PC-9 (cell line): ENCODE measurements around the gene XCR1. TPM values are rescaled to one million over a fixed set of nuclear protein-coding genes. Genes with fewer than 3 reads are reported as not detected.

Experiments used
- BruUV-seq: library from RNA; stranded (reverse); fragments of 400-500 nt; replicated peaks from 2 replicates; lab custom pipeline; 2021; lab: Mats Ljungman, UMichigan
- CTCF ChIA-PET: fragments of 300-600 bp; sonication (Branson Sonifier 250); formaldehyde crosslinking; loops from one replicate; lab custom pipeline; 2022; ENCODE audit warnings: antibody characterized with exemption; lab: Charles Lee
- POLR2A ChIA-PET: fragments of 300-600 bp; sonication (Branson Sonifier 250); formaldehyde crosslinking; loops from one replicate; lab custom pipeline; 2022; ENCODE audit warnings: antibody characterized with exemption; ENCODE audit not compliant: unreplicated experiment; lab: Charles Lee
- DNase-seq, 2 experiments: peaks; one replicate each; pipeline versions ENCODE4 v3.0.0 to v3.0.0-alpha.2; 2015 to 2022; ENCODE audit warnings: mixed read lengths in 1 of 2
- H2AFZ ChIP-seq: fragments of 200-600 bp; sonication (generic); 2 replicates; pipeline ENCODE4 v1.8.1; 2017; ENCODE audit warnings: antibody characterized with exemption
- H3F3A ChIP-seq: fragments of 200-600 bp; sonication (generic); 2 replicates; pipeline ENCODE4 v1.8.1; 2017; ENCODE audit warnings: antibody characterized with exemption, mild to moderate bottlenecking, low read depth; ENCODE audit not compliant: insufficient read depth
- H3K27ac ChIP-seq: fragments of 200-600 bp; sonication (generic); 2 replicates; pipeline ENCODE4 v1.6.1; 2016; ENCODE audit warnings: mixed run types
- H3K27me3 ChIP-seq: fragments of 200-600 bp; sonication (generic); 2 replicates; pipeline ENCODE4 v1.6.1; 2016; ENCODE audit warnings: low read depth, mixed run types; ENCODE audit not compliant: insufficient read depth
- H3K36me3 ChIP-seq: fragments of 200-600 bp; sonication (generic); 2 replicates; pipeline ENCODE4 v1.6.1; 2016; ENCODE audit warnings: low read depth, mixed run types
- H3K4me1 ChIP-seq: fragments of 200-600 bp; sonication (generic); replicated peaks from 2 replicates; pipeline ENCODE4 v1.6.1; 2016; ENCODE audit warnings: mixed run types; ENCODE audit not compliant: insufficient read depth
- H3K4me2 ChIP-seq: fragments of 200-600 bp; sonication (generic); 2 replicates; pipeline ENCODE4 v1.6.1; 2017; ENCODE audit warnings: mixed run types
- H3K4me3 ChIP-seq: fragments of 200-600 bp; sonication (generic); 2 replicates; pipeline ENCODE4 v1.6.1; 2016; ENCODE audit warnings: mixed run types
- H3K79me2 ChIP-seq: fragments of 200-600 bp; sonication (generic); 2 replicates; pipeline ENCODE4 v1.6.1; 2017; ENCODE audit warnings: low read depth, mixed run types
- H3K9me2 ChIP-seq: fragments of 200-600 bp; sonication (generic); 2 replicates; pipeline ENCODE4 v1.8.1; 2017; ENCODE audit warnings: mild to moderate bottlenecking; ENCODE audit not compliant: insufficient read depth
- H3K9me3 ChIP-seq: fragments of 200-600 bp; sonication (generic); 2 replicates; pipeline ENCODE4 v1.8.1; 2016; ENCODE audit warnings: low read depth; ENCODE audit not compliant: insufficient read depth
- H4K20me1 ChIP-seq: fragments of 200-600 bp; sonication (generic); 2 replicates; pipeline ENCODE4 v1.8.1; 2017; ENCODE audit not compliant: insufficient read depth
- CTCF ChIP-seq: fragments of 200-600 bp; sonication (generic); conservative IDR thresholded peaks from 2 replicates; pipeline ENCODE4 v1.6.1; 2017; ENCODE audit warnings: mixed run types, antibody characterized with exemption, mild to moderate bottlenecking, moderate library complexity
- EZH2 ChIP-seq: fragments of 200-600 bp; sonication (generic); IDR thresholded peaks from 2 replicates; pipeline ENCODE4 v1.8.0; 2017; ENCODE audit warnings: antibody characterized with exemption, low read depth
- intact Hi-C: fragments of 100-400 bp; cut with micrococcal nuclease; formaldehyde crosslinking; loops from one replicate; pipeline ENCODE4 v1.10.0; 2022; ENCODE audit not compliant: unreplicated experiment
- total RNA-seq: library from RNA; stranded (reverse); gene quantifications from 2 replicates; pipeline ENCODE4 v1.2.3, GENCODE V29; 2021

Gene XCR1
- total RNA-seq, 1 experiment from 2014 or later = 0.13 TPM

GRCh38 chr3:45988804-45989203 is 38.5 kb downstream of the XCR1 start:
- peaks cover 31% of the 10 kb centered on the region for H3K4me1 ChIP-seq
- no peaks in the 10 kb centered on the region for H4K20me1 ChIP-seq
- no TSS peak for BruUV-seq
- H3K4me3 ChIP-seq = no peak overlapping the region
- CTCF ChIA-PET = no interaction called here
- H3K9me2 ChIP-seq = no peaks in the 10 kb centered on the region
- H3K27me3 ChIP-seq = no peaks in the 10 kb centered on the region
- peak overlapping the region; percentile 29; the same call in 1 of the 2 replicates for H3K27ac ChIP-seq
- H2AFZ ChIP-seq = no peak overlapping the region
- TF ChIP-seq EZH2 = no peak
- TF ChIP-seq CTCF = no peak
- H3K36me3 ChIP-seq = no peaks in the 10 kb centered on the region
- intact Hi-C loops = no loop called here
- no peaks in the 10 kb centered on the region for H3K9me3 ChIP-seq
- no peak overlapping the region for H3K4me2 ChIP-seq
- DNase-seq = peak in 1 of 2 experiments; percentile 74
- POLR2A ChIA-PET = interaction anchor here (0.6 kb wide), 1 partner anchor 20 kb away, joined by 6 read pairs; no protein-coding TSS in a partner anchor
- H3K79me2 ChIP-seq = peaks cover 47% of the 10 kb centered on the region
- peaks cover 5% of the 10 kb centered on the region; the same call in 1 of the 2 replicates for H3F3A ChIP-seq

GRCh38 chr3:45988362-45988761 is 38.9 kb downstream of the XCR1 start:
- H3K27ac ChIP-seq = no peak overlapping the region
- peaks cover 31% of the 10 kb centered on the region for H3K4me1 ChIP-seq
- no peaks in the 10 kb centered on the region for H3K36me3 ChIP-seq
- no peak for TF ChIP-seq EZH2
- TF ChIP-seq CTCF = no peak
- ChIA-PET CTCF (no interaction called here), POLR2A (no interaction called here)
- no peak overlapping the region for H2AFZ ChIP-seq
- H3K27me3 ChIP-seq = no peaks in the 10 kb centered on the region
- peaks cover 44% of the 10 kb centered on the region for H3K79me2 ChIP-seq
- H3F3A ChIP-seq = peaks cover 5% of the 10 kb centered on the region; the same call in 1 of the 2 replicates
- no peak overlapping the region for H3K4me3 ChIP-seq
- no peaks in the 10 kb centered on the region for H3K9me2 ChIP-seq
- intact Hi-C loops = no loop called here
- H3K9me3 ChIP-seq = no peaks in the 10 kb centered on the region
- H4K20me1 ChIP-seq = no peaks in the 10 kb centered on the region
- H3K4me2 ChIP-seq = no peak overlapping the region
- DNase-seq = no peak
- no TSS peak for BruUV-seq

- CTCF ChIA-PET = no interaction called here
- no TSS peak for BruUV-seq
- POLR2A ChIA-PET = no interaction called here
These were observed 39.7 kb downstream of the XCR1 start for GRCh38 chr3:45987368-45988291.

More at GRCh38 chr3:45987368-45988291, 39.7 kb downstream of the XCR1 start:
- Histone ChIP-seq H3K4me2 (no peak overlapping the region; the same call in 1 of the 2 replicates), H4K20me1 (no peaks in the 10 kb centered on the region), H3K4me3 (no peak overlapping the region), H3K4me1 (peaks cover 31% of the 10 kb centered on the region), H3F3A (peaks cover 5% of the 10 kb centered on the region; the same call in 1 of the 2 replicates), H3K9me2 (no peaks in the 10 kb centered on the region), H2AFZ (no peak overlapping the region), H3K27ac (no peak overlapping the region), H3K79me2 (peaks cover 36% of the 10 kb centered on the region), H3K36me3 (no peaks in the 10 kb centered on the region), H3K27me3 (no peaks in the 10 kb centered on the region), H3K9me3 (no peaks in the 10 kb centered on the region)
- intact Hi-C loops = no loop called here
- TF ChIP-seq EZH2 (no peak), CTCF (no peak)
- no peak for DNase-seq
